HG03521 (cell line): ENCODE data around the gene CHN2.

Experiments used
- ATAC-seq: cut with Tn5 transposase; IDR thresholded peaks from one replicate; pipeline ENCODE4 v1.9.1; 2021; ENCODE audit warnings: mild to moderate bottlenecking, moderate library complexity; ENCODE audit not compliant: unreplicated experiment

Gene CHN2

GRCh38 chr7:29483219-29484104 lies 288.9 kb downstream of the CHN2 start:
- ATAC-seq, result no peak

DNA sequence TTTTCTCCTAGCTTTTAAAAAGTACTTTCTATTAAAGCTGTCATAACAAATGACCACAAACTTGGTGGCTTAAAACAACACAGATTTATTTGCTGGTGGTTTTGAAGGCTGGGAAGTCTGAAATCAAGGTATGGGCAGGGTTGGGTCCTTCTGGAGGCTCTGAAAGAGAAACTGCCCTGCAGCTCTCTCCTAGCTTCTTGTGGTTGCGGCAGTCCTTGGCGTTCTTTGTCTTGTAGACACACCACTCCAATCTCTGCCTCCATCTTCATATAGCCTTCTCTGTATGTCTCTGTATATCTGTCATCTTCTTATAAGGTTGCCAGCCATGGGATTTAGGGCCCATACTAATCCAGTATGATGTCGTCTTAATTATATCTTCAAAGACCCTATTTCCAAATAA lies 289.7 kb downstream of the CHN2 start:
- no peak for ATAC-seq

DNA sequence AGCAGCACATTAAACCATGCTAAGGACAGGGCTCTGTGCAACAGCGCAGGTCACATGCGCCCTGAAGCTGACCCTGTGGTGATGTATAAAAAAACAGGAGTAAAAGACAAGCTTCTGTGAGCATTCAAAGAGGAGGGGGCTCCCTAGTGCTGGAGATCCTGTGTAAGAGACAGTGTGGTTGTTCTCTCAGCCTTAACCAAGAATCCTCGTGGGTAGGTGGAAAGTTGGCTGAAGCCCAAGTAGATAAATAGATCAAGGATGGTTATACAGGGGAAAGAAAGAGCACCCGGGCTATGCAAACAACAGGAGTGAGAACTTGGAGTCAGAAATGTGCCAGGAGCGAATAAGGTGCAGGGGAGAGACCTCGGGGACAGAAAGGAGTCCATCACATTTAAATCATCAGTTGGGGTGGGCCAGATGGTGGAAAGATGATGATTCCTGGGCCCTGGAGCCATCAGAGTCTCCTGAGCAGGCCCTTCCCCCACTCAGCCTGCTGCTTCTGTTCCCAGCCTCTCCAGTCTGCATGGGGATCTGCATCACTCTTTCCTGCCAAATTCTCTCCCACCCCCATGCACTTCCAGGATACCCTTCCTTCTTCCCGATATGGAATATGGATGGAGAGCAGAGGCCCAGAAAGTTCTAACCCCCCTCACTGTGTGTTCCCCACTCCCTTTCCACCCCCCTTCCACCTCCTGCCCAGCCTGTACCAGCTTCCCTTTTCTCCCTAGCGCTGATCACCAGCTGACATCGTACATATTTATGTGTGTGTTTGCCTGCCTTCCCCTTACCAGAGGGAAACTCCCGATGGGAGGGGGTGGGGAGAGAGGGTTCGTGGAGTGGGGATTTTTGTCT lies 291.0 kb downstream of the CHN2 start:
- ATAC-seq, result no peak

- ATAC-seq, result no peak
Measured at GRCh38 chr7:29486191-29486700, 291.7 kb downstream of the CHN2 start.

GRCh38 chr7:29487424-29487823 lies 292.8 kb downstream of the CHN2 start:
- ATAC-seq, result no peak

DNA sequence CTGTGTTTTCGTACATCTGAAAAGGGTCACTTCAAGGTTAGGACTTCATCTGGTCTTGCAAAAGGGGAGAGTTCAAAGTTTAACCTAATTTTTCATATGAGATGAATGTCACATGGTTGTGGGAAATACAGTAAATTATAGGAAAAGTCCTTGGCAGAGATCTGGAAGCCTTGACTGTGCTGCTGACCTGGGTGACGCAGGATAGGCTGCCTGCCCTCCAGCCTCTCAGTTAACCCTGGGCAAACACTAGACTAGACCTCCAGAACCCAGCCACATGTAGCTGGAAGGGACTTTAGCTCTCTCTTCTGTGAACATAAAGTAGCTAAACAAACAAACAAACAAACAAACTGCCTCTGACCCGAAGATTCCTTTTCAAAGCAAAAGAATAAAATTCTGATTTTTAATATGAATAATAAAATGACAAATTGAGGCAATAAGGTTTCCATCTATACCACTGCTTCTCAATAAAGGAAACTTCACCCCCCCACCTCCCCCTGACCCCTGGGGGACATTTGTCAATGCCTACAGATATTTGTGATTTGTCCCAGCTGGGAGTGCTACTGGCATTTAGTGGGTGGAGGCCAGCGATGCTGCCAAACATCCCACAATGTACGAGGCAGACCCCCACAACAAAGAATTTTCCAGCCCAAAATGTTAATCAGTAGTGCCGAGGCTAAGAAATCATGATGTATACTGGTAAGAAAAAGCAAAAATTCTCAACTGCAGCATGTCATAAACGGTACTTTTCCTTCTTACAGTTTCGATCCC lies 293.8 kb downstream of the CHN2 start:
- ATAC-seq, result no peak

- no peak for ATAC-seq
Measured at GRCh38 chr7:29488977-29489376, 294.4 kb downstream of the CHN2 start.

DNA sequence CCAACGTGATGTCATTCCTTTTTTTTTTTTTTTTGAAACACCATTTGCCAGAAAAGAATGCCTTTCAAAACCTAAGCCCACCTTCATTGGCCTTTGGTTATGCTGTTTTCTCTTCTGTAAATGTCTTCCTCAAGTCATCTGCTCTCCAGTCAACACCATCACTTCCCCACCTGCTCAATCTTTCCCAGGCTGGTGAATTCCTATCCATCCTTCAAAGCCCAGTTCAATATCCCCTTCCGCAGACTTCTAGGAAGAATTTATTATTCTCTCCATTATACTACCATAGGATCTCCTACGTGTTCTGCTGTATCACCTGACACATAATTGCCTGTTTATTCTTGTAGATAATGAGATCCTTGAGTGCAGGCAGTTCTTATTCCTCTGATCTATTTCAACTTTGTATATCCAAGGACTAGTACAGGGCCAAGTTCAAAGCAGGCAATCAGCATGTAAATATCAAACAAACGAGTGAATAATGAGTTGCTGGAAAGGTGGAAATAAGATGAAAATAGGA lies 295.6 kb downstream of the CHN2 start:
- ATAC-seq, result no peak

GRCh38 chr7:29494350-29494749 lies 299.8 kb downstream of the CHN2 start:
- no peak for ATAC-seq

DNA sequence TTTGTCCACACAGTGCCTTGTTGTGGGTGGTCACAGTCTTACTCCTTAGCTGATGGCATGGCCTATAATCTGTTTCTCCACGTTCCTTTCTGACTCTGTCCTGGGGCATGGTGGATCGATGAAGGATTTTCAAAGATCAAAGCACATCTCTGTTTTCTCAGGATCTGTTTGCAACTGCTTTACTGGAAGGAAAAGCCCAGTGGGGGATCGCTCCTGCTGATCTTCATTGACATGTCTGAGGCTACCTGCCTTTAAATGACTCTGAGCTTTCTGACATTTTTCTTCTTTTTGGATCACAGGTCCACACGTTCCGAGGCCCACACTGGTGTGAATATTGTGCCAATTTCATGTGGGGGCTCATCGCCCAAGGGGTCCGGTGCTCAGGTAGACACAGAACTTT lies 301.1 kb downstream of the CHN2 start:
- ATAC-seq, result no peak

DNA sequence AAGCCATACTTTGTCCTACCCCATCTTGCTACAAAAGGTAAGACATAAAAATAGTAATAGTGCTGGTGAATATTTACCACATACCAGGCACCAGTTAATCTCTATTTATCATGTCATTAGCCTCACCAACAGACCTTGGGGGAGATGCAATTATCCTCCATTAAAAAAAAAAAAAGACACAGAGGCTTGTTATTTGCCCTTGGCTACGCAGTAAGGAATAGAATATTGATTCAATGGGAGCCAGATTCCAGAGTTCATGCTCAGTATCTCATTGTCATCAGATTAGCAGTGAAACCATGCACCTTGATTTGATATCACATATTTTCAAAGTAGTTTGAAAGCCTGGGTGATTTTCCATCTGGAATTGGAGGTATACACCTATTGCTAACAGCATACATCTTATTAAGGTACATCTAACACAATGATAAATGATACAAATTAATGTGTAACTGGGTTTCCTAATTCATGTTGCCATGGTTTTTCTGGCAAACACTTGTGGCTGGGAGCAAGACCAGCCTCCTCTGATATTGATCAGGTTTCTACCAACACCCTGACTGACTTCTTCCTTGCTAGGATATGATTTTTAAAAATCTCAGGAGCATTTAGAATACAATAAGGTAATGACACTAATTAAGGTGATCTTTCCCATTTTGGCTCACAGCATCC lies 301.9 kb downstream of the CHN2 start:
- ATAC-seq, result no peak

- ATAC-seq, result no peak
Measured at GRCh38 chr7:29499932-29500331, 305.4 kb downstream of the CHN2 start.

DNA sequence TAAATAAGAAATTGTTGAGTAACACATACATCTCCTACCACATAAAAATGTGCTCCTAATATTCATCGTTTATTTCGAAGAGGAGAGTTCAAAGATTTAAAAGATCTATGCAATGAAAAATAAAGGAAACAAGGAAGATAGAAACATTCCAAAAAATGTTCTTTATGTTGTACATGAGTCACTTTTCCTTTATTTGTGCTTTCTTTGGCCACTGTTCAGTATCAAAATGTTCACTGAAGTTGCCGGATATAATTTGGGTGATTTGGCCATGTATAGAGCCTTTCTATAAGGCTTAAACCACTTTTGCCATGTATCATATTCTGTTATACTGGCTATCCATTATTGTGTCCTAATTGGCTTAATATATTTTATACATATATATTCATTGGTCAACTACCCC lies 306.1 kb downstream of the CHN2 start:
- ATAC-seq, result no peak

DNA sequence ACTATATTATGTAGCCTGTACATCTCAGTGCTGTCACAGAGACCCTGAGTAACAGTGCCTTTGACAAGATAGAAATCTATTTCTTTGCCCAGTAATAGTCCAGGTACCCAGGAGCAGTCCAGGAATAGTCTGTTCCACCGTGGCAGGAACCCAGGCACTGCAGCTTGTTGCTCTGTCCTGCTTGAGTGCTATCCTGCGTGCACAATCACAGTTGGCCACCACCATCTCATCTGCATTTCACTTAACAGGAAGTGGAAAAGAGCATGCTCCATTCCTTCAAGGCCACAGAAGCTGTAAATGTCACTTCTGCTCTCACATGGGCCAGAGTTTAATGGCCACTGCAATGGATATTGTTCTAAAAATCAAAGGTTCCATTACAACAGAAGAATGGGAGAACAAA lies 307.6 kb downstream of the CHN2 start:
- ATAC-seq, result no peak

GRCh38 chr7:29505931-29506330 lies 311.4 kb downstream of the CHN2 start:
- no peak for ATAC-seq

- ATAC-seq, result no peak
Measured at GRCh38 chr7:29508608-29509007, 314.0 kb downstream of the CHN2 start.

DNA sequence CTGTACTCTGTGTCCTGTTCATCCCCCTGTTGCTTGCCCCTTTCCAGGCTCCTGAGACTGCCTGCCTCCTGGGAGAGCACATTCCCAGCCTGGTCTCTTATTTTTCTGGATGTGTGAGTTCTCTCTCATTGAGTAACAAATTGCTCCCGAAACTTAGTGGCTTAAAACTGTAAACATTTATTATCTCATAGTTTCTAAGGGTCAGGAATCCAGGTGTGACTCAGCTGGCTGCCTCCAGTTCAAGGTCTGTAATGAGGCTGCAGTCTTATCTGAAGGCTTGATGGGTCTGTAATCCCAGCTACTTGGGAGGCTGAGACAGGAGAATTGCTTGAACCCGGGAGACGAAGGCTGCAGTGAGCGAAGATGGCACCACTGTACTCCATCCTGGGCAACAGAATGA lies 315.5 kb downstream of the CHN2 start:
- no peak for ATAC-seq

DNA sequence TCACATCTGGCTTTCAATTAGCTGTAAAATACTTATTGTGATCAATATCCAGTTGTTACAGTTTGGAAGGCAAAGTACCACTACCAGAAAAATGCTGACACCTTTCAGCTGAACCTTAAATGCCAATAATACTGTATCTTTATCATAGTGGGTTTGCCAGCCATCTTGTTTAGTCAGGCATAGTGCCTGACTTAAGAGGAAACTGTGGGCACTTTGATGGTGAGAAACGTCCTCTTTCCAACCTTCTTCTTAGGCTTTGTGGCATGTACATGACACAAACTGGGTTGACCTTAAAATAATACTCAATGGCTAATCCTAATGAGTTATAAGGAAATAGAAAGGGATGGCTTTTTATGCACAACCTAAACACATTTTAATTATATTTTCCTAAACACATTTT lies 316.8 kb downstream of the CHN2 start:
- ATAC-seq, result no peak

GRCh38 chr7:29511851-29512250 lies 317.3 kb downstream of the CHN2 start:
- ATAC-seq, result no peak

DNA sequence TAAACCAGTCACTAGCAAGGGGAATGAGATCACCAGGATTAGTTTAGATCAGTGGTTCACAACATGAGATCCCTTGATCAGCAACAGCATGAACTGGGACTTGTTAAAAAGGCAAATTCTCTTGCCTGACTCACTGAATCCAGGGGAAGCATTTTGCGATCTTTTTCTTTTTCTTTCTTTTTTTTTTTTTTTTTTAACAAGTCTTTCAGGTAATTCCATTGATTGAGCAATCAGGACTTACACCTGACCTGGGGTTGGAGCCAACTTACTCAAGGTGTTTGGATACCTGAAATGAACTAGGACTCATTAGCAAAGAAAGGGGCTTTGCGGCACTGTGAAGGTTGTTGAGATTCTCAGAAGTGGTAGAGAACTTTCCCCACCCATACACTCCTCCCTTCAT lies 321.9 kb downstream of the CHN2 start:
- ATAC-seq, result no peak
